ENCODE measurements around the gene BCLAF1. TPM values are rescaled to one million over a fixed set of nuclear protein-coding genes. Genes with fewer than 3 reads are reported as not detected.

The BCLAF1 gene
- total and polyA plus RNA-seq, 2 experiments from 2014 or later = 133 to 151 TPM

- Histone ChIP-seq H3K27me3 (ENCODE audit: insufficient read depth) (no peaks in the 10 kb centered on the region), H2AFZ (no peak overlapping the region), H3K36me3 (ENCODE audit: insufficient read depth) (no peaks in the 10 kb centered on the region), H3F3A (replicated peaks; ENCODE audit: low read depth) (no peaks in the 10 kb centered on the region), H3K9me2 (ENCODE audit: insufficient read depth) (no peaks in the 10 kb centered on the region), H3K4me2 (no peak overlapping the region), H3K27ac (ENCODE audit: low read depth) (no peak overlapping the region), H3K4me1 (ENCODE audit: insufficient read depth) (no peaks in the 10 kb centered on the region), H3K4me3 (no peak overlapping the region), H3K79me2 (replicated peaks; ENCODE audit: insufficient read depth) (no peaks in the 10 kb centered on the region), H4K20me1 (replicated peaks; ENCODE audit: insufficient read depth) (no peaks in the 10 kb centered on the region)
- H3K36me3 Mint-ChIP-seq (ENCODE audit: low read depth) = no peaks in the 10 kb centered on the region
- TF ChIP-seq ZNF114 (CRISPR knock-in tag; IDR thresholded peaks at IDR 0.05) = no peak
- no peak for TF ChIP-seq ZNF331 (CRISPR knock-in tag; IDR thresholded peaks at IDR 0.05; ENCODE audit: low read depth)
- no peak for TF ChIP-seq NANOG (IDR thresholded peaks at IDR 0.05; ENCODE audit: borderline replicate concordance)
- no peak for TF ChIP-seq STAT1 (IDR thresholded peaks at IDR 0.05; ENCODE audit: unreplicated experiment)
- no peak for TF ChIP-seq CREB1 (CRISPR knock-in tag; IDR thresholded peaks at IDR 0.05; ENCODE audit: low read depth)
- TF ChIP-seq JUNB (IDR thresholded peaks at IDR 0.05; ENCODE audit: unreplicated experiment) = no peak
- no peak for TF ChIP-seq EZH2 (IDR thresholded peaks at IDR 0.05; ENCODE audit: low read depth, unreplicated experiment)
- TF ChIP-seq CTCF (conservative IDR thresholded peaks at IDR 0.05; ENCODE audit: low read depth in 2 of 2) = no peak
- no peak for TF ChIP-seq EZH2phosphoT487 (IDR thresholded peaks at IDR 0.05; ENCODE audit: unreplicated experiment)
- no peak for TF ChIP-seq ETS1 (IDR thresholded peaks at IDR 0.05)
- no peak for TF ChIP-seq REST (IDR thresholded peaks at IDR 0.05; ENCODE audit: unreplicated experiment)
- H3K27me3 Mint-ChIP-seq (ENCODE audit: insufficient read depth, low read depth, poor library complexity) = peaks cover 2% of the 10 kb centered on the region
- DNase-seq (ENCODE audit: low spot score) = no peak
- no peak for ATAC-seq
- no peaks in the 10 kb centered on the region for H3K4me1 Mint-ChIP-seq
- no peak overlapping the region for H3K27ac Mint-ChIP-seq
- H3K4me3 Mint-ChIP-seq = no peak overlapping the region
- no peaks in the 10 kb centered on the region for H3K9me3 Mint-ChIP-seq
Measured at GRCh38 chr6:136213012-136213539, 76.6 kb downstream of the BCLAF1 start.

Data from GM23338 (cell line).